Left colon (tissue), 2 donors: ENCODE results near the gene SGCB. TPM values are rescaled to one million over a fixed set of nuclear protein-coding genes. Genes with fewer than 3 reads are reported as not detected.

Experiments
- ATAC-seq: fragments of 200-7000 bp; cut with Tn5 transposase; one replicate; pipeline ENCODE4 v1.9.1; 2020; ENCODE audit warnings: mild to moderate bottlenecking, moderate library complexity
- DNase-seq, 2 donors: peaks; one replicate each; pipeline ENCODE4 v3.0.0-alpha.2; 2020
- intact Hi-C, 2 donors: fragments of 100-400 bp; cut with DNase I in 1 of 2; cut with micrococcal nuclease in 1 of 2; formaldehyde crosslinking; loops; one replicate each; pipeline versions ENCODE4 v1.11.2 to v1.14.0; 2022; cut with DNase I, micrococcal nuclease
- total RNA-seq, 2 donors: library from RNA; stranded (reverse); fragmentation: NEBNext Ultra II Directional; extraction: Animal tissue kit (Norgen Biotek cat#: 25700); gene quantifications; one replicate each; pipeline ENCODE4 v1.2.1, GENCODE V29; 2021
- donor health status: DM: no; HTN: no; CAD: no.
- donor health status: DM: yes; HTN: yes; CAD: no.

Gene SGCB
- total RNA-seq, 2 donors from 2014 or later = 19.2 to 32.4 TPM

GRCh38 chr4:52035190-52035589, 2.9 kb downstream of the SGCB start:
- DNase-seq (no peak), ATAC-seq (peak; percentile 72)
- intact Hi-C loops = no loop called here

- ATAC-seq (no peak), DNase-seq (no peak)
- intact Hi-C loops = no loop called here
Observed at GRCh38 chr4:52032005-52032404, 6.1 kb downstream of the SGCB start.

DNA sequence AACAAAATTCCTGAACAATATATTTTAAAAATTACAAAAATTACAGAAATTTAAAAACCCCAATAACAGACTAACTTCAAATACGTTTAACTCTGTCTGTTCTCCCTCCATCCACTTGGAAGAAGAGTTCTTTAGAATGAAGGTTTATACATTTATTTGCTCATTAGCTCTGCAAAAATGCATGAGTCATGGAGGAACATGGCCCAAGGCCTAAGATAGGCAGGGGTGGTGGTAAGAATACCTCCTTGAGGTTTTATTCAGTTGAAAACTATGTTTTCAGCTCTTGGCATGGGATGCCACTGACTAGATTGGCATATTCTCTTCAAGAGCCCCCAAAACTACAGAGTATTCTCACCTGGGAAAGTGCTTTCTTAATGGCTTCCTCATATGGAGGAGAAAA, 9.1 kb downstream of the SGCB start:
- DNase-seq (no peak), ATAC-seq (no peak)
- intact Hi-C loops = loop anchor here in 1 of 2 donors (10.0 kb wide), 1 partner anchor 184 kb away; the partner anchor contains the start of gene DCUN1D4

- ATAC-seq (peak; percentile 86), DNase-seq (peak; percentile 87 to 88)
- intact Hi-C loops = loop anchor here in 1 of 2 donors (5.0 to 10.0 kb wide), 2 partner anchors 123 to 175 kb away; partner anchors contain the start of gene DCUN1D4
Observed at GRCh38 chr4:52019936-52020657, 18.0 kb downstream of the SGCB start, which contains the start of gene LRRC66. TSS of gene LRRC66 (minus strand) at chr4:52020363. CDS start at chr4:52017613, 2,750 bp downstream.

DNA sequence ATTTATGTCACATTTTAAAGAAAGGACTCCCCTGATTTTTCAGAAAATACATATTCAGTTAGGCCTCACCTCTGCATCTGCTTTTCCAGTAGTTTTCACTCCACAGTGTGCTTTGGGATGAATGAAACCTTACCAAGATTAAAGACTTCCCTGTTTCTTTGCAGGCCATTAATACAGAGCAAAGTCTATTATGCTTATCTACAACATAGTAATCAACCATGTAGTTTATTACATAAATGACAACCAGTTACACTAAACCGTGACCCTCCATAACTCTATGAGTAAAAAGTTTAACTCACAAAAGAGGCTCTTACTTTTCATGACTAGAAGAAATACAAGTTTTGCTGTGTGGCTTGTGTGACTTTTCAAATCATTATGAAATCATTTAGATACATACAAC, 20.3 kb downstream of the SGCB start:
- intact Hi-C loops = no loop called here
- DNase-seq (no peak), ATAC-seq (peak; percentile 77)

GRCh38 chr4:52016981-52017380, 21.1 kb downstream of the SGCB start:
- ATAC-seq = peak; percentile 66

GRCh38 chr4:52015366-52015765, 22.7 kb downstream of the SGCB start:
- ATAC-seq (no peak), DNase-seq (no peak)
- intact Hi-C loops = no loop called here

More at GRCh38 chr4:52016981-52017380, 21.1 kb downstream of the SGCB start:
- DNase-seq = no peak
- intact Hi-C loops = no loop called here

- ATAC-seq = no peak
- DNase-seq = no peak
Observed at GRCh38 chr4:52014903-52015302, 23.2 kb downstream of the SGCB start.

DNA sequence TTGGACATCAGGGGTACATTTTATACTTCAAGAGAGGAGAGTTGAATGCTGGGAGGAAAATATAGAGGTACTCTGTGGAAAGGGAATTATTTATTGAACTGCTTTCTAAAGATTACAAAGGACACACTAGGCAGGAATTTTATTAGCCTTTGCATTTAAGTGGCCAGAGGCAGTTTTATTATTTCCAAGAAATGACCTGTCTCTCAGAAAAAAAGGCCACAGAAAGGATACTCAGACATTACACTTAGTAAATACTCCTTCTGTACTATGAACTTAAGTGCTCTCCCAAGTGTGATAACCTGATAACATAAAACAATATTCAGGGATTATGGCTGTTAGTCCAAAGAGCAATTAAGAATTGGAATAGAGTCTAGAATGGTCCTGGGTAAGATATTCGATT, 25.4 kb downstream of the SGCB start:
- no peak for DNase-seq
- ATAC-seq = peak; percentile 48
- intact Hi-C loops = no loop called here

More at GRCh38 chr4:52014903-52015302, 23.2 kb downstream of the SGCB start:
- intact Hi-C loops = no loop called here

GRCh38 chr4:52010986-52011385, 27.1 kb downstream of the SGCB start:
- intact Hi-C loops = no loop called here
- DNase-seq = no peak
- ATAC-seq = peak; percentile 87

DNA sequence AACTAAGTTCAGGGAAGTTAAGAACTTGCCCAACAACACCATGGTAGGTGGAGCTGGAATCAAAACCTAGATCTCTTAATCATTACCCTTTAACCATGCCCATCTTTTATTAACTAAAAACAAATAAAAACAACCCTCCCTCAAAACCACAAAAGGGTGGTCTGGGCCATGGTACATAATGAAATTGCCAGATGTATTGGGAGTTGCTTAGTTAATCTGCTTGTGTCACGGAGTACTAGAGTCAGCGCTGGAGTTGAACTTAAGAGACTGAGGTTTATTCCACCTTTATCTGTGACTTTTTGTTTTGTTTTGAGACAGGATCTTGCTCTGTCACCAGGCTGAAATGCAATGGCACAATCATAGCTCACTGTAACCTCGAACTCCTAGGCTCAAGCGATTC, 31.2 kb downstream of the SGCB start:
- ATAC-seq (no peak), DNase-seq (no peak)
- intact Hi-C loops = no loop called here

- DNase-seq (no peak), ATAC-seq (no peak)
- intact Hi-C loops = no loop called here
Observed at GRCh38 chr4:52005604-52006273, 32.4 kb downstream of the SGCB start.

- intact Hi-C loops = no loop called here
- DNase-seq (no peak), ATAC-seq (no peak)
Observed at GRCh38 chr4:52004414-52004813, 33.7 kb downstream of the SGCB start.

- ATAC-seq (no peak), DNase-seq (no peak)
- intact Hi-C loops = no loop called here
Observed at GRCh38 chr4:52001616-52002015, 36.5 kb downstream of the SGCB start.

DNA sequence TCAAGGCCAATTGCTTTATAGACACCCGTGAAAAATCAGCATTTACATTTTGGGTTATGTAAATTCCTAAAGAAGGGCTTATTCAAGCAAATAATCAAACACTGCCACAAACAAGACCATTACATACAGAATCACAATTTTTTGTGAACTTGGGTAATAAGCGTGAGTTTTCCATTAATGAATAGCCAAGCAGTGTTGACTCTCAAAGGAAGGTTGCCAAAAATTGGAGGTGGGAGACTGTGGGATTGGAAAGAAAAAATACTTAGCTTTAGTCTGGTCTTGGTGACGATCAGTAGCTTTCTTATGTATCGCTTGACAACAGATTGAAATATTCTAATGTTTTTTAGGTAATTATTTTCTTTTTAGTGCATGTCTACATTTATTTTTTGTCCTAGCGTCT, 38.8 kb downstream of the SGCB start:
- DNase-seq (no peak), ATAC-seq (no peak)
- intact Hi-C loops = no loop called here

DNA sequence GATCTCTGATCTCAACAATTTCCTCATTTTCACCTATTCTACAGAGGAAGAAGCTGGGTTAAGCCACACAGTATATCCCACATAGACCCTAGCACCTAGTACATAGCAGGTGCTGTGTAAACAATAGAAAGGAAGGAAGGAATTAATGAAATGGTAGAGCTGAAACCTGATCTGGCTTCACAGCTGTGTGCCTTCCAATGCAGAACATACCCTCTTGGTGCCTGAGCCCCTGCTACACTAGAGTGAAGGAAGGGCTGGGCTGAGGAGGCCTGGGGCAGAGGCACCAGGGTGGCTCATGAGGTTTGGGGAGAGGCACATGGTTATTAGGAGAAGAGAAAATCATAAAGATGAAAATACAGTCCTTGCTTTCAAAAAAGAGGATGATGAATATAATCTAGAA, 39.3 kb downstream of the SGCB start:
- ATAC-seq (no peak), DNase-seq (no peak)
- intact Hi-C loops = no loop called here

- DNase-seq = no peak
- intact Hi-C loops = no loop called here
Observed at GRCh38 chr4:51997647-51998046, 40.5 kb downstream of the SGCB start.

GRCh38 chr4:51995647-51996220, 42.4 kb downstream of the SGCB start:
- no peak for ATAC-seq
- intact Hi-C loops = no loop called here
- DNase-seq = no peak

More at GRCh38 chr4:51997647-51998046, 40.5 kb downstream of the SGCB start:
- no peak for ATAC-seq
